ENCODE results near the gene FIG4. TPM values are rescaled to one million over a fixed set of nuclear protein-coding genes. Genes with fewer than 3 reads are reported as not detected.
"Not testable (repeated sequence)": the region's sequence is repeated elsewhere in the genome, so short reads cannot be mapped to it uniquely, and the experiment has no call there.

Gene FIG4
- total and polyA plus RNA-seq, 8 donors = 4.0 to 10.8 (median 6.1) TPM

DNA sequence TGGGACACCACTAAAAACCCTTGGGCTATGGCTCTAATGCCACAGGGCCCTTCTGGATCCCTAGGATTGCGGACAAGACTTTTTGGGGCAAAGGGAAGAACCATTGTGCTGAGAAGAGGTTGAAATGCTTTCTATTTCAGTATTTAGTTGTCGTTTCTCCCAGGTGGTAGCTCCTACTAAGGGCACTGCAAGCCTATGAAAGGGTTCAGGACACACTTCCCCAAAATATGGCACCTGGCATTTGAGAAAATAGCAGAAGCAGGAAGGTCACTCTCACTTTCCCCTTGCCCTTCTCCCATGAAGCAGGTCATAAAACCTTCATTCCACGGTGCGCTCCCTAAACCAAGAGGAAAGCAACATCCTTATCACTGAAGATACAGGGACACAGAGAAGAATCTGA is 161.6 kb downstream of the FIG4 start:
- intact Hi-C loops (cut with DNase I) = no loop called here

DNA sequence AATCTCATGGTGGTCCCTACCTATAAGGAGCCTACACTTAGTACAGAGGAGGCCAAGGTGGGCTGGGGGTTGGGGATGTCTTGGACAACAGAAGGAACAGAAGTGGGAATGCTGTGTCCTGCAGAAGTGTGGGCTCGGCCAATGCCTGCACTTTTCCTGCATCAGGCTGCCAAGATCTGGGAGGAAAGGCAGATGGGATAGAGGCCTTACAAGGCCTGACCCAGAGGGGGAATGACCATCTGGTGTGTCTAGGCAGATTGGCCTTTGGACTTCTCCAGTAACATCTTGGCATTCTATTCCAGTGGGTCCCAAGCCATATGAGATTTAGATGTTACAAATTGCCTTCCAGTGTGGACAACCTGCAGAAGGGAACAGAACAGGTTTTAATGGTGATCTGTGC is 162.3 kb downstream of the FIG4 start:
- intact Hi-C loops (cut with DNase I) = no loop called here
- 77 to 78% methylated on average over 1 of the region's 1 CpG for WGBS, 2 donors
- H3K9me3 ChIP-seq = no peaks in the 10 kb centered on the region
- TF ChIP-seq, protein P1, sequence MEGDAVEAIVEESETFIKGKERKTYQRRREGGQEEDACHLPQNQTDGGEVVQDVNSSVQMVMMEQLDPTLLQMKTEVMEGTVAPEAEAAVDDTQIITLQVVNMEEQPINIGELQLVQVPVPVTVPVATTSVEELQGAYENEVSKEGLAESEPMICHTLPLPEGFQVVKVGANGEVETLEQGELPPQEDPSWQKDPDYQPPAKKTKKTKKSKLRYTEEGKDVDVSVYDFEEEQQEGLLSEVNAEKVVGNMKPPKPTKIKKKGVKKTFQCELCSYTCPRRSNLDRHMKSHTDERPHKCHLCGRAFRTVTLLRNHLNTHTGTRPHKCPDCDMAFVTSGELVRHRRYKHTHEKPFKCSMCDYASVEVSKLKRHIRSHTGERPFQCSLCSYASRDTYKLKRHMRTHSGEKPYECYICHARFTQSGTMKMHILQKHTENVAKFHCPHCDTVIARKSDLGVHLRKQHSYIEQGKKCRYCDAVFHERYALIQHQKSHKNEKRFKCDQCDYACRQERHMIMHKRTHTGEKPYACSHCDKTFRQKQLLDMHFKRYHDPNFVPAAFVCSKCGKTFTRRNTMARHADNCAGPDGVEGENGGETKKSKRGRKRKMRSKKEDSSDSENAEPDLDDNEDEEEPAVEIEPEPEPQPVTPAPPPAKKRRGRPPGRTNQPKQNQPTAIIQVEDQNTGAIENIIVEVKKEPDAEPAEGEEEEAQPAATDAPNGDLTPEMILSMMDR (IDR thresholded peaks at IDR 0.05) = no peak
- no peaks in the 10 kb centered on the region for H3K4me1 ChIP-seq
- no peaks in the 10 kb centered on the region for H3K27me3 ChIP-seq
- H3K36me3 ChIP-seq = no peaks in the 10 kb centered on the region
- H3K27ac ChIP-seq = no peak overlapping the region
- no peak for FAIRE-seq
- H3K4me3 ChIP-seq = no peak overlapping the region
- ATAC-seq = no peak
- no peak for DNase-seq

More for the DNA sequence above, 161.6 kb downstream of the FIG4 start:
- H3K4me3 ChIP-seq = no peak overlapping the region
- no peaks in the 10 kb centered on the region for H3K36me3 ChIP-seq
- FAIRE-seq (no peak), DNase-seq (no peak), ATAC-seq (no peak)
- no peaks in the 10 kb centered on the region for H3K27me3 ChIP-seq
- H3K27ac ChIP-seq = no peak overlapping the region
- TF ChIP-seq, protein P1 (IDR thresholded peaks at IDR 0.05) = no peak
- H3K4me1 ChIP-seq = no peaks in the 10 kb centered on the region
- H3K9me3 ChIP-seq = no peaks in the 10 kb centered on the region
- 79 to 88% methylated on average over 4 of the region's 4 CpGs for WGBS, 2 donors

DNA sequence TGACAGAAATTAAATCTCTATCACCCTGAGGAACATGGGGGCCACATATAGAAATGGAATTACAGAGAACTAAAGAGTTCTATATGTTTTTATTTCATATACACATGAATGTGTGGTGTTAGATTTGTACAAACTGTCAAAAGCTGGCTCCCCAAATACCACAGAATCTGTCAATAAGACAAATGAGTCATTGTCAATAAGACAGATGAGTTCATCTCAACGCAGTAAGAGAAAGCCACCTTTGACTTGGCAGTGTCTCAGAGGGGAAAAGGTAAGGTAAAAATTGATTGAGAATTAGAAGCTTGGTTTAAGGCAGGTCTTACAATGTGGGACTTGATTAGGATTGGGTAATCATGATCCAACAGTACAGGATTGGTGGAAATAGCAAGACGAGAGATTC is 162.9 kb downstream of the FIG4 start:
- H3K4me1 ChIP-seq = no peaks in the 10 kb centered on the region
- TF ChIP-seq, protein P1 (IDR thresholded peaks at IDR 0.05) = no peak
- H3K27me3 ChIP-seq = no peaks in the 10 kb centered on the region
- ATAC-seq (no peak), FAIRE-seq (no peak), DNase-seq (no peak)
- WGBS, 2 donors = 79 to 82% methylated on average over 2 of the region's 2 CpGs
- no peaks in the 10 kb centered on the region for H3K9me3 ChIP-seq
- no peak overlapping the region for H3K27ac ChIP-seq
- H3K36me3 ChIP-seq = no peaks in the 10 kb centered on the region
- no peak overlapping the region for H3K4me3 ChIP-seq
- intact Hi-C loops (cut with DNase I) = no loop called here

DNA sequence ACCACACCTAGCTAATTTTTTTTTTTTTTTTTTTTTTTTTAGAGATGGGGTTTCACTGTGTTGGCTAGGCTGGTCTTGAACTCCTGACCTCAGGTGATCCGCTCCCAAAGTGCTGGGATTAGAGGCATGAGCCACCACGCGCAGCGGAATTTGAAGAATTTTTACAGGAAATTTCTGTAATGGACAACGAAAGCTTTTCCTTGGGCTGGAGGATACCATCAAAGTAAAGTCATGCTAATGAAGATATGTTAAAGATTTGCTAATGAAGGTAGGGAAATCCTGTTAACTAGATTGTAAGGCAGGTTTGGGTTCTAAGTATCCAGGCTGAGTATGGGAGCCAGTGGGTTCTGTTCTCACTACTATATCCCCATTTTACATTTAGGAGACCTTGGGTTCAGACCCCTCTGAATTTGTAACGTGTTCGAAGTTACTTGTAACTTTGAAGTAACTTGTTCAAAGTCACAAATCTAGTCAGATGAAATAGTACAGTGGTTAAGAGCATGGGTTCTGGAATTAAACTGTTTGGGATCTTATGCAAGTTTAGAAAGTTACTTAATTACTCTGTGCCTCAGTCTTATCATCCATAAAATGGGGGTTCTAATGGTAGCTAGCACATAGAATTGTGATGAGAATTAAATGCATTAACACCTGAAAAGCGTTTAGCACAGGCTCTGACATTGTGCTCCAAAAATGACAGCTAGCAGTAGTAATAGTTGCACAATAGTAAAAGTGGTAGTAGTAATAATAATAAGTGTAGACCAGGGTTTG is 163.6 kb downstream of the FIG4 start:
- Histone ChIP-seq H3K4me1 (no peaks in the 10 kb centered on the region), H3K9me3 (no peaks in the 10 kb centered on the region), H3K27ac (no peak overlapping the region), H3K27me3 (no peaks in the 10 kb centered on the region), H3K36me3 (no peaks in the 10 kb centered on the region), H3K4me3 (no peak overlapping the region)
- WGBS, 2 donors = 84 to 85% methylated on average over 8 of the region's 8 CpGs
- TF ChIP-seq, protein P1 (IDR thresholded peaks at IDR 0.05) = no peak
- no peak for FAIRE-seq
- ATAC-seq = no peak
- intact Hi-C loops (cut with DNase I) = no loop called here
- DNase-seq = no peak

DNA sequence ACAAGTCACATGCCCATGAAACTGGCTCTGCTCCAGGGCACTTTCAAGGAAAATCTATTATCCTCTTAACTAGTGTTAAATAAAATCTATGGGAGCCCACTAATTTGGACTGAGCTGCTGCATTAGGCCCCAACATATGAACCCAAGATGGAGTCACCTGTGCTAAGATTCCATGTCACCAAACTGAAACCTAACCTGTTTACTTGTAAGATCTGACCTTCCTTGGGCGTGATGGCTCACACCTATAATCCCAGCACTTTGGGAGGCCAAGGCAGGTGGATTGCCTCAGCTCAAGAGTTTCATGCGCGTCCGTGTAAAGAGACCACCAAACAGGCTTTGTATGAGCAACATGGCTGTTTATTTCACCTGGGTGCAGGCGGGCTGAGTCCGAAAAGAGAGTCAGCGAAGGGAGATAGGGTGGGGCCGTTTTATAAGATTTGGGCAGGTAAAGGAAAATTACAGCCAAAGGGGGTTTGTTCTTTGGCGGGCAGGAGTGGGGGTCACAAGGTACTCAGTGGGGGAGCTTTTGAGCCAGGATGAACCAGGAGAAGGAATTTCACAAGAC is 164.5 kb downstream of the FIG4 start:
- H3K27ac ChIP-seq; intact Hi-C loops (cut with DNase I); H3K27me3 ChIP-seq; H3K4me3 ChIP-seq; ATAC-seq; DNase-seq; FAIRE-seq; H3K36me3 ChIP-seq; H3K9me3 ChIP-seq; H3K4me1 ChIP-seq: not testable (repeated sequence)
- 89 to 94% methylated on average over 9 of the region's 9 CpGs for WGBS, 2 donors
